ENCODE measurements around the gene TTC14. TPM values are rescaled to one million over a fixed set of nuclear protein-coding genes. Genes with fewer than 3 reads are reported as not detected.
"Not testable (repeated sequence)": the region's sequence is repeated elsewhere in the genome, so short reads cannot be mapped to it uniquely, and the experiment has no call there.

The TTC14 gene
- total RNA-seq, 5 donors from 2014 or later (not counting 1 experiment from before 2014, with no cell fraction given) = 88.8 to 141 (median 120) TPM

DNA sequence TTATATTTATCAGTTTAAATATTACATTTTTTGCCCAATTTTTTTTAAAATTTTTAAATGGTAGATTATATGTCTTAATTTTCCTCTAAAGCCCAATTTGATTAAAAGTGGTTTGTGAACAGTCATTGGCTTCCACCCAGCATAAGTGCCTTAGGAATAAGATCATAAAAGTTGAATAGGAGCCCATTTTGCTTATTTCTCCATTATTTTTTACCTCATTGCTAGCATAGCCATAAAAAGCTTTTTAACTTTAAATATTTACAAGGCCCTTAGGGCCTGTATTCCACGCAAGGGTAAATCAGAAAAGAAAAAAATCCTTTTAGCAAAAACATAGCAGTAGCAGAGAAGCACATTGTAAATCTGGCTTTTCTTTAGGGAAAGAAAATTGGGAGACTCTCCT lies 9.0 kb downstream of the TTC14 start:
- WGBS (ENCODE audit: insufficient coverage) = no CpG with 5 or more reads among the region's 1 CpG

DNA sequence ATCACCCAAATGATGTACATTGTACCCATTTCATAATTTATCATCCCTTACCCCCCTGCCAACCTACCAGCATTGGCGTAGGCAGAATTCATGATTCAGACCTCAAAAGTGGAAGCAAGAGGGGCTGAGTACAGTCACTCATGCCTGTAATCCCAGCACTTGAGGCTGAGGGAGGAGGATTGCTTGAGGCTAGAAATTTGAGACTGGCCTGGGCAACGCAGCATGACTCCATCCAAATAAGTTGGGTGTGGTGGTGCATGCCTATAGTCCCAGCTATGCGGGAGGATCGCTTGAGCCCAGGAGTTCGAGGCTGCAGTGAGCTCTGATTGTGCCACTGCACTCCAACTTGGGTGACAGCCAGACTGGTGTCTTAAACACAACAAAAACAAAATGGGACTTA lies 10.4 kb downstream of the TTC14 start:
- no peaks in the 10 kb centered on the region for H3K9me3 Mint-ChIP-seq
- H3K27me3 ChIP-seq (replicated peaks in 1 of 2; ENCODE audit: control insufficient read depth in 2 of 2, extremely low read depth in 1 of 2, insufficient read depth in 2 of 2, low read length in 1 of 2) = no peaks in the 10 kb centered on the region
- no peaks in the 10 kb centered on the region for H3K9me3 ChIP-seq
- no peak overlapping the region for H3K27ac Mint-ChIP-seq
- H3K4me1 Mint-ChIP-seq = peaks cover 0 to 1% (median 0%) of the 10 kb centered on the region in 3 donors
- no peak overlapping the region for H3K4me3 ChIP-seq (ENCODE audit: control insufficient read depth in 1 of 2, extremely low read depth in 1 of 2, low read length in 1 of 2)
- ChIA-PET POLR2A (interaction anchor here in 1 of 2 donors (0.6 to 1.1 kb wide), 2 partner anchors 10 to 64 kb away, joined by 3 to 4 read pairs; partner anchors contain the start of gene TTC14), CTCF (no interaction called here)
- H3K36me3 ChIP-seq (ENCODE audit: control insufficient read depth in 2 of 2, extremely low read depth in 1 of 2, insufficient read depth in 1 of 2, low read length in 1 of 2) = peaks cover 4 to 60% of the 10 kb centered on the region in 2 donors
- DNase-seq = no peak
- H3K36me3 Mint-ChIP-seq = peaks cover 40% of the 10 kb centered on the region
- H3K27me3 Mint-ChIP-seq = no peaks in the 10 kb centered on the region
- no peak overlapping the region for H3K27ac ChIP-seq (ENCODE audit: low read length)
- peak in 1 of 4 experiments; percentile 15 for ATAC-seq (replicated peaks in 1 of 4)
- H3K4me3 Mint-ChIP-seq = no peak overlapping the region
- no peaks in the 10 kb centered on the region for H3K4me1 ChIP-seq (ENCODE audit: control insufficient read depth in 1 of 2, extremely low read depth in 1 of 2, insufficient read depth in 2 of 2, low read length in 2 of 2)
- 100% methylated on average over 3 of the region's 5 CpGs for WGBS (ENCODE audit: insufficient coverage)

More for the DNA sequence above, 9.0 kb downstream of the TTC14 start:
- no peak overlapping the region for H3K4me3 Mint-ChIP-seq
- Histone ChIP-seq H3K9me3 (no peaks in the 10 kb centered on the region), H3K4me1 (ENCODE audit: control insufficient read depth in 1 of 2, extremely low read depth in 1 of 2, insufficient read depth in 2 of 2, low read length in 2 of 2) (no peaks in the 10 kb centered on the region), H3K27ac (ENCODE audit: low read length) (no peak overlapping the region), H3K4me3 (ENCODE audit: control insufficient read depth in 1 of 2, extremely low read depth in 1 of 2, low read length in 1 of 2) (no peak overlapping the region), H3K27me3 (replicated peaks in 1 of 2; ENCODE audit: control insufficient read depth in 2 of 2, extremely low read depth in 1 of 2, insufficient read depth in 2 of 2, low read length in 1 of 2) (no peaks in the 10 kb centered on the region), H3K36me3 (ENCODE audit: control insufficient read depth in 2 of 2, extremely low read depth in 1 of 2, insufficient read depth in 1 of 2, low read length in 1 of 2) (peaks cover 4 to 73% of the 10 kb centered on the region in 2 donors)
- no peaks in the 10 kb centered on the region for H3K27me3 Mint-ChIP-seq
- H3K27ac Mint-ChIP-seq = no peak overlapping the region
- peaks cover 48% of the 10 kb centered on the region for H3K36me3 Mint-ChIP-seq
- POLR2A ChIA-PET = interaction anchor here in 1 of 2 donors (1.1 kb wide), 1 partner anchor 9 kb away, joined by 5 read pairs; no protein-coding TSS in a partner anchor
- ATAC-seq (replicated peaks in 1 of 4) = no peak
- peaks cover 4 to 9% (median 7%) of the 10 kb centered on the region in 3 donors for H3K4me1 Mint-ChIP-seq
- H3K9me3 Mint-ChIP-seq = no peaks in the 10 kb centered on the region
- no peak for DNase-seq
- CTCF ChIA-PET = no interaction called here

DNA sequence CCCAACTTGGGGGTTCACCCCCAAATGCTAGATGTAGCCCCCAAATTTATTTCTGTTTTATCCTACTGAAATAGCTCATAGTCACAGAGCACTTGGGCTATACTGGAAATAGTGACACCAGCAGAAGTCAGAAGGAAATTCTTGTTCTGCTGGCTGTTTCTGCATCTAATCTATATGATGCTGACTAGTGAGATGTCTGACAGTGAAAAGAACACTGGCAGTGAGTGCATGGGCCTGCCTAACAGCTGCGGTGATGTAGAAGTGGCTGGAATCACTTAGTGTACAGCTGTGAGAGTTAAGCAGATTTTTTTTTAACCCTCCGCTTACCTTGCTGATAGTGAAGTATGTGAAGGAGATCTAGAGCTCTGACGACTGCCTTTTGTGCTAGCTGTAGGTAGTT lies 14.0 kb downstream of the TTC14 start:
- ChIA-PET CTCF (interaction anchor here in 1 of 2 donors (1.5 kb wide), 2 partner anchors 11 to 14 kb away, joined by 4 to 5 read pairs; partner anchors contain the start of gene TTC14), POLR2A (interaction anchor here in 1 of 2 donors (1.3 kb wide), 1 partner anchor 10 kb away, joined by 5 read pairs; no protein-coding TSS in a partner anchor)
- ATAC-seq (replicated peaks in 1 of 4) (peak in 1 of 4 experiments; percentile 18), DNase-seq (no peak)
- no peak overlapping the region for H3K27ac ChIP-seq (ENCODE audit: low read length)
- no peaks in the 10 kb centered on the region for H3K27me3 ChIP-seq (replicated peaks in 1 of 2; ENCODE audit: control insufficient read depth in 2 of 2, extremely low read depth in 1 of 2, insufficient read depth in 2 of 2, low read length in 1 of 2)
- H3K9me3 ChIP-seq = peaks cover 3% of the 10 kb centered on the region
- Mint-ChIP-seq H3K27me3 (no peaks in the 10 kb centered on the region), H3K4me3 (no peak overlapping the region), H3K4me1 (peaks cover 0 to 1% (median 0%) of the 10 kb centered on the region in 3 donors), H3K9me3 (peaks cover 0 to 1% (median 0%) of the 10 kb centered on the region in 3 donors), H3K27ac (no peak overlapping the region), H3K36me3 (peaks cover 27% of the 10 kb centered on the region)
- H3K4me3 ChIP-seq (ENCODE audit: control insufficient read depth in 1 of 2, extremely low read depth in 1 of 2, low read length in 1 of 2) = no peak overlapping the region
- peaks cover 4 to 26% of the 10 kb centered on the region in 2 donors for H3K36me3 ChIP-seq (ENCODE audit: control insufficient read depth in 2 of 2, extremely low read depth in 1 of 2, insufficient read depth in 1 of 2, low read length in 1 of 2)
- H3K4me1 ChIP-seq (ENCODE audit: control insufficient read depth in 1 of 2, extremely low read depth in 1 of 2, insufficient read depth in 2 of 2, low read length in 2 of 2) = no peaks in the 10 kb centered on the region
- WGBS (ENCODE audit: insufficient coverage) = 100% methylated on average over 1 of the region's 3 CpGs

DNA sequence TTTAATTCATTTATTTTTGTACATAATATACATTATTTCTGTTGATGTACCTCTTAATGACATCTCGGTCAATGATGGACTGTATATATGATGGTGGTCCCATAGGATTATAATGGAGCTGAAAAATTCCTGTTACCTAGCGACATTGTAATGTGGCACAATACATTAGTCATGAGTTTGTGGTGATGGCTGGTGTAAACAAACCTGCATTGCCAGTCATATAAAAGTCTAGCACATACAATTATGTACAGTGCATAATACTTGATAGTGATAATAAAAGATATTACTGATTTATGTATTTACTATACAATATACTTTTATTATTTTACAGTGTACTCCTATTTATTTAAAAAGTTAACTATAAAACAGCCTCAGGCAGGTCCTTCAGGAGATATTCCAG lies 15.1 kb downstream of the TTC14 start:
- DNase-seq = no peak
- Mint-ChIP-seq H3K4me3 (no peak overlapping the region), H3K9me3 (peaks cover 0 to 1% (median 0%) of the 10 kb centered on the region in 3 donors), H3K27ac (no peak overlapping the region), H3K4me1 (peaks cover 0 to 1% (median 0%) of the 10 kb centered on the region in 3 donors), H3K36me3 (peaks cover 29% of the 10 kb centered on the region), H3K27me3 (no peaks in the 10 kb centered on the region)
- Histone ChIP-seq H3K27me3 (replicated peaks in 1 of 2; ENCODE audit: control insufficient read depth in 2 of 2, extremely low read depth in 1 of 2, insufficient read depth in 2 of 2, low read length in 1 of 2) (no peaks in the 10 kb centered on the region), H3K4me3 (ENCODE audit: control insufficient read depth in 1 of 2, extremely low read depth in 1 of 2, low read length in 1 of 2) (no peak overlapping the region), H3K36me3 (ENCODE audit: control insufficient read depth in 2 of 2, extremely low read depth in 1 of 2, insufficient read depth in 1 of 2, low read length in 1 of 2) (peaks cover 4 to 17% of the 10 kb centered on the region in 2 donors), H3K9me3 (peaks cover 3% of the 10 kb centered on the region), H3K27ac (ENCODE audit: low read length) (no peak overlapping the region), H3K4me1 (ENCODE audit: control insufficient read depth in 1 of 2, extremely low read depth in 1 of 2, insufficient read depth in 2 of 2, low read length in 2 of 2) (no peaks in the 10 kb centered on the region)
- ChIA-PET POLR2A (interaction anchor here in 1 of 2 donors (0.9 kb wide), 1 partner anchor 9 kb away, joined by 3 read pairs; no protein-coding TSS in a partner anchor), CTCF (no interaction called here)
- no CpG with 5 or more reads among the region's 2 CpGs for WGBS (ENCODE audit: insufficient coverage)
- no peak for ATAC-seq (replicated peaks in 1 of 4)

DNA sequence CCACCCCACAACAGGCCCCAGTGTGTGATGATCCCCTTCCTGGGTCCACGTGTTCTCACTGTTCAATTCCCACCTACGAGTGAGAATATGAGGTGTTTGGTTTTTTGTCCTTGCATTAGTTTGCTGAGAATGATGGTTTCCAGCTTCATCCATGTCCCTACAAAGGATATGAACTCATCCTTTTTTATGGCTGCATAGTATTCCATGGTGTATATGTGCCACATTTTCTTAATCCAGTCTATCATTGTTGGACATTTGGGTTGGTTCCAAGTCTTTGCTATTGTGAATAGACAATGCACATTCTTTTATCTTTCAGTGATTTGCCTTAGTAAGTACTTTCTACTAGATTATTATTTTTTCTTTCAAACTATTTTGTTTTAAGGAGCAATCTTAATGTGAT lies 16.6 kb downstream of the TTC14 start:
- H3K4me1 Mint-ChIP-seq; H3K27me3 Mint-ChIP-seq; H3K4me3 Mint-ChIP-seq; H3K9me3 Mint-ChIP-seq; H3K4me1 ChIP-seq (ENCODE audit: control insufficient read depth in 1 of 2, extremely low read depth in 1 of 2, insufficient read depth in 2 of 2, low read length in 2 of 2); H3K27ac ChIP-seq (ENCODE audit: low read length); POLR2A ChIA-PET; H3K9me3 ChIP-seq; CTCF ChIA-PET; H3K4me3 ChIP-seq (ENCODE audit: control insufficient read depth in 1 of 2, extremely low read depth in 1 of 2, low read length in 1 of 2); H3K27ac Mint-ChIP-seq; H3K36me3 ChIP-seq (ENCODE audit: control insufficient read depth in 2 of 2, extremely low read depth in 1 of 2, insufficient read depth in 1 of 2, low read length in 1 of 2); DNase-seq; ATAC-seq (replicated peaks in 1 of 4); H3K27me3 ChIP-seq (replicated peaks in 1 of 2; ENCODE audit: control insufficient read depth in 2 of 2, extremely low read depth in 1 of 2, insufficient read depth in 2 of 2, low read length in 1 of 2): not testable (repeated sequence)
- no CpG with 5 or more reads among the region's 2 CpGs for WGBS (ENCODE audit: insufficient coverage)
- peaks cover 19% of the 10 kb centered on the region for H3K36me3 Mint-ChIP-seq

DNA sequence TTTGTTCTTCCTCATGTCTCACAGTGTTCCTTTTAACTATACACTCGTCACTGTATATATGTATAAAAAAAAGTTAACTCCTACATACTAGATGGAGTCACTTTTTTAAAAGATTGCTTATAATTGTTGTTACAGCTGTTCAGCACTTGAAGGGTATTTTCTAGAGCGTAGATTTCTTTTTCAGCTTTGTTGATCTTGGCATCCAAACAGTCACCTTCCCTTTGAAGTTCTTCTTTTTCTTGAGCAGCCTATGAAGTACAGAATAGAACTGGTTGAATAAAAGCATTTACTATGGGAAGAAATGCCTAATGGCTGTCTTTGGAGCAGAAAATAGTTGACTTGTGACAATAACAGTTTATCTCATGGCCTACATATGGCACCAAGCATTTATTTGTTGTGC lies 17.8 kb downstream of the TTC14 start:
- Mint-ChIP-seq H3K4me1 (peaks cover under 1 to 14% (median 9%) of the 10 kb centered on the region in 3 donors), H3K9me3 (peaks cover 0 to 3% (median 0%) of the 10 kb centered on the region in 3 donors), H3K4me3 (no peak overlapping the region), H3K36me3 (peaks cover 27% of the 10 kb centered on the region), H3K27ac (no peak overlapping the region), H3K27me3 (no peaks in the 10 kb centered on the region)
- no CpG with 5 or more reads among the region's 2 CpGs for WGBS (ENCODE audit: insufficient coverage)
- no peaks in the 10 kb centered on the region for H3K27me3 ChIP-seq (replicated peaks in 1 of 2; ENCODE audit: control insufficient read depth in 2 of 2, extremely low read depth in 1 of 2, insufficient read depth in 2 of 2, low read length in 1 of 2)
- POLR2A ChIA-PET = interaction anchor here in 1 of 2 donors (0.6 kb wide), 1 partner anchor 10 kb away, joined by 3 read pairs; no protein-coding TSS in a partner anchor
- CTCF ChIA-PET = no interaction called here
- H3K4me3 ChIP-seq (ENCODE audit: control insufficient read depth in 1 of 2, extremely low read depth in 1 of 2, low read length in 1 of 2) = no peak overlapping the region
- ATAC-seq (replicated peaks in 1 of 4) (no peak), DNase-seq (no peak)
- H3K9me3 ChIP-seq = peaks cover 5% of the 10 kb centered on the region
- H3K27ac ChIP-seq (ENCODE audit: low read length) = no peak overlapping the region
- no peaks in the 10 kb centered on the region for H3K4me1 ChIP-seq (ENCODE audit: control insufficient read depth in 1 of 2, extremely low read depth in 1 of 2, insufficient read depth in 2 of 2, low read length in 2 of 2)
- H3K36me3 ChIP-seq (ENCODE audit: control insufficient read depth in 2 of 2, extremely low read depth in 1 of 2, insufficient read depth in 1 of 2, low read length in 1 of 2) = peaks cover 0 to 1% of the 10 kb centered on the region in 2 donors

Measured in T-cell (primary cell).